Parathyroid adenoma (tissue), 2 donors: ENCODE data around the gene SULT1A2.

Experiments used
- H2AFZ ChIP-seq: fragments of 300-600 bp; sonication (generic); one replicate; pipeline ENCODE4 v1.7.0; 2017; ENCODE audit warnings: antibody characterized with exemption, mild to moderate bottlenecking
- H3K27ac ChIP-seq: fragments of 300-600 bp; sonication (generic); one replicate; pipeline ENCODE4 v1.7.0; 2017
- H3K27me3 ChIP-seq: fragments of 300-600 bp; sonication (generic); one replicate; pipeline ENCODE4 v1.7.0; 2017; ENCODE audit warnings: low read length; ENCODE audit not compliant: control insufficient read depth, insufficient read depth
- H3K36me3 ChIP-seq: fragments of 300-600 bp; sonication (generic); one replicate; pipeline ENCODE4 v1.7.0; 2017; ENCODE audit warnings: low read length; ENCODE audit not compliant: control insufficient read depth, insufficient read depth
- H3K4me1 ChIP-seq: fragments of 300-600 bp; sonication (generic); one replicate; pipeline ENCODE4 v1.7.0; 2017; ENCODE audit warnings: control low read depth
- H3K4me2 ChIP-seq: fragments of 300-600 bp; sonication (generic); one replicate; pipeline ENCODE4 v1.7.0; 2017; ENCODE audit warnings: low read length
- H3K4me3 ChIP-seq: fragments of 300-600 bp; sonication (generic); one replicate; pipeline ENCODE4 v1.7.0; 2017; ENCODE audit warnings: low read depth, low read length
- H3K79me2 ChIP-seq: fragments of 300-600 bp; sonication (generic); one replicate; pipeline ENCODE4 v1.7.0; 2017; ENCODE audit warnings: control low read depth
- H3K9ac ChIP-seq: fragments of 300-600 bp; sonication (generic); one replicate; pipeline ENCODE4 v1.7.0; 2017; ENCODE audit warnings: mild to moderate bottlenecking
- H3K9me3 ChIP-seq: fragments of 300-600 bp; sonication (generic); one replicate; pipeline ENCODE4 v1.7.0; 2017; ENCODE audit warnings: low read length; ENCODE audit not compliant: control insufficient read depth
- TF ChIP-seq, protein P1 (sequence below): fragments of 300-600 bp; sonication (generic); IDR thresholded peaks from one replicate; pipeline ENCODE4 v1.7.0; 2017; ENCODE audit warnings: antibody characterized with exemption, mild to moderate bottlenecking
- donor health status: primary hyperparathyroidism.

SULT1A2 gene

DNA sequence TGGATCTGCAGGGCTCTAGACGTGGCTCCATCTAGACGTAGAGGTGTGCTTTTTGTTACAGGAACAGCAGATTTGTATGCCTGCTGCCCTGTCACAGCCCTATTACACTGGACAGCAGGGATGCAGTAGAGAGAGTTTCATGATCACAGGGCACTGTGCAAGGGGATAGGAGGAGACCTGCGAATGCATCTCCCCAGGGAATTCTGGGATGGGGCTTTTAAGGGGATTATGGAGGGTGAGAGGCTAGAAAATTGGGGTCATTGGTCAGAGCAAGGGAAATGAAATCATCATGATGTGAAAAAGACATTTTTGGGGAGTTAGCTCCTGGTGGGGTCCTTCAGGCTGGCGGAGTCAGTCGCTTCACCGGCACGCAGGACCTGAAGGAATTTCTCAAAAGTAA lies 54.2 kb downstream of the SULT1A2 start:
- H3K9ac ChIP-seq: no peak overlapping the region
- TF ChIP-seq, protein P1, sequence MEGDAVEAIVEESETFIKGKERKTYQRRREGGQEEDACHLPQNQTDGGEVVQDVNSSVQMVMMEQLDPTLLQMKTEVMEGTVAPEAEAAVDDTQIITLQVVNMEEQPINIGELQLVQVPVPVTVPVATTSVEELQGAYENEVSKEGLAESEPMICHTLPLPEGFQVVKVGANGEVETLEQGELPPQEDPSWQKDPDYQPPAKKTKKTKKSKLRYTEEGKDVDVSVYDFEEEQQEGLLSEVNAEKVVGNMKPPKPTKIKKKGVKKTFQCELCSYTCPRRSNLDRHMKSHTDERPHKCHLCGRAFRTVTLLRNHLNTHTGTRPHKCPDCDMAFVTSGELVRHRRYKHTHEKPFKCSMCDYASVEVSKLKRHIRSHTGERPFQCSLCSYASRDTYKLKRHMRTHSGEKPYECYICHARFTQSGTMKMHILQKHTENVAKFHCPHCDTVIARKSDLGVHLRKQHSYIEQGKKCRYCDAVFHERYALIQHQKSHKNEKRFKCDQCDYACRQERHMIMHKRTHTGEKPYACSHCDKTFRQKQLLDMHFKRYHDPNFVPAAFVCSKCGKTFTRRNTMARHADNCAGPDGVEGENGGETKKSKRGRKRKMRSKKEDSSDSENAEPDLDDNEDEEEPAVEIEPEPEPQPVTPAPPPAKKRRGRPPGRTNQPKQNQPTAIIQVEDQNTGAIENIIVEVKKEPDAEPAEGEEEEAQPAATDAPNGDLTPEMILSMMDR: no peak
- H3K27ac ChIP-seq: no peak overlapping the region
- no peaks in the 10 kb centered on the region for H3K79me2 ChIP-seq
- H3K4me1 ChIP-seq: peaks cover 3% of the 10 kb centered on the region
- no peaks in the 10 kb centered on the region for H3K36me3 ChIP-seq
- H3K4me3 ChIP-seq: no peak overlapping the region
- H3K4me2 ChIP-seq: no peak overlapping the region
- H2AFZ ChIP-seq: no peak overlapping the region
- H3K27me3 ChIP-seq: no peaks in the 10 kb centered on the region
- no peaks in the 10 kb centered on the region for H3K9me3 ChIP-seq
